Effector CD4-positive, alpha-beta T cell (primary cell): ENCODE measurements around the gene KCNA2.

Source experiments
- DNase-seq: peaks from one replicate; pipeline ENCODE4 v3.0.0-alpha.2; 2020

The KCNA2 gene

GRCh38 chr1:110563089-110563488 is 43.1 kb downstream of the KCNA2 start:
- no peak for DNase-seq

- DNase-seq, result no peak
These were observed 44.6 kb downstream of the KCNA2 start for GRCh38 chr1:110561596-110561995.

GRCh38 chr1:110559157-110559556 is 47.0 kb downstream of the KCNA2 start:
- DNase-seq, result no peak

GRCh38 chr1:110557481-110557880 is 48.7 kb downstream of the KCNA2 start:
- no peak for DNase-seq

- DNase-seq, result no peak
These were observed 49.7 kb downstream of the KCNA2 start for GRCh38 chr1:110556471-110556807.

- DNase-seq, result no peak
These were observed 50.2 kb downstream of the KCNA2 start for GRCh38 chr1:110555807-110556470.

GRCh38 chr1:110554871-110555801 is 51.0 kb downstream of the KCNA2 start:
- peak; percentile 36 for DNase-seq

GRCh38 chr1:110551278-110551809 is 54.8 kb downstream of the KCNA2 start:
- no peak for DNase-seq

GRCh38 chr1:110549831-110550230 is 56.3 kb downstream of the KCNA2 start:
- DNase-seq, result no peak

GRCh38 chr1:110548381-110548780 is 57.8 kb downstream of the KCNA2 start:
- DNase-seq, result no peak

GRCh38 chr1:110547017-110547416 is 59.1 kb downstream of the KCNA2 start:
- DNase-seq, result no peak

- no peak for DNase-seq
These were observed 60.7 kb downstream of the KCNA2 start for GRCh38 chr1:110545492-110545891.

- DNase-seq, result no peak
These were observed 61.4 kb downstream of the KCNA2 start for GRCh38 chr1:110544753-110545152.
